Caco-2 (cell line): ENCODE data around the gene DYNC2H1. TPM values are rescaled to one million over a fixed set of nuclear protein-coding genes. Genes with fewer than 3 reads are reported as not detected.

ENCODE experiments used
- BruUV-seq: library from RNA; stranded (reverse); fragments of 400-500 nt; replicated peaks from 2 replicates; lab custom pipeline; 2021; lab: Mats Ljungman, UMichigan
- CTCF ChIA-PET: fragments of 300-600 bp; sonication (Branson Sonifier 250); formaldehyde crosslinking; loops from one replicate; lab custom pipeline; 2022; ENCODE audit warnings: antibody characterized with exemption; lab: Charles Lee
- POLR2A ChIA-PET: fragments of 300-600 bp; sonication (Branson Sonifier 250); formaldehyde crosslinking; loops from one replicate; lab custom pipeline; 2022; ENCODE audit warnings: antibody characterized with exemption; lab: Charles Lee
- DNase-seq, 2 experiments: peaks; one replicate each; pipeline versions ENCODE4 v3.0.0 to v3.0.0-alpha.2; 2020 to 2022
- H3K27me3 ChIP-seq: replicated peaks from 2 replicates; pipeline ENCODE4 v1.6.0; 2011; ENCODE audit warnings: low read length; ENCODE audit not compliant: control insufficient read depth, insufficient read depth
- H3K36me3 ChIP-seq: 2 replicates; pipeline ENCODE4 v1.5.1; 2011; ENCODE audit warnings: low read length; ENCODE audit not compliant: control insufficient read depth, insufficient read depth
- H3K4me1 ChIP-seq: fragments of 250-450 bp; sonication (Bioruptor Pico); 2 replicates; pipeline ENCODE4 v1.5.1; 2020; ENCODE audit warnings: mild to moderate bottlenecking
- H3K4me3 ChIP-seq: 2 replicates; pipeline ENCODE4 v1.5.1; 2011; ENCODE audit warnings: low read depth, mild to moderate bottlenecking, control low read depth, low read length
- H3K9me3 ChIP-seq: fragments of 250-450 bp; sonication (Bioruptor Pico); 2 replicates; pipeline ENCODE4 v1.5.1; 2020; ENCODE audit warnings: mild to moderate bottlenecking, moderate library complexity
- H3K27ac Mint-ChIP-seq: one replicate; pipeline ENCODE4 v1.8.0; 2022; ENCODE audit warnings: mixed read lengths; ENCODE audit not compliant: unreplicated experiment
- H3K27me3 Mint-ChIP-seq: one replicate; pipeline ENCODE4 v1.8.0; 2022; ENCODE audit warnings: mixed read lengths; ENCODE audit not compliant: insufficient read depth, unreplicated experiment
- H3K36me3 Mint-ChIP-seq: one replicate; pipeline ENCODE4 v1.8.0; 2022; ENCODE audit warnings: mild to moderate bottlenecking, mixed read lengths; ENCODE audit not compliant: insufficient read depth, unreplicated experiment
- H3K4me1 Mint-ChIP-seq: one replicate; pipeline ENCODE4 v1.8.0; 2022; ENCODE audit warnings: low read depth, mixed read lengths; ENCODE audit not compliant: unreplicated experiment
- H3K4me3 Mint-ChIP-seq: one replicate; pipeline ENCODE4 v1.8.0; 2022; ENCODE audit warnings: mild to moderate bottlenecking, moderate library complexity, mixed read lengths; ENCODE audit not compliant: unreplicated experiment
- H3K9me3 Mint-ChIP-seq: one replicate; pipeline ENCODE4 v1.8.0; 2022; ENCODE audit warnings: mixed read lengths; ENCODE audit not compliant: unreplicated experiment
- CTCF ChIP-seq, 2 experiments: fragments of 200-600 bp in 1 of 2; IDR thresholded peaks; 1 replicate in 1 of 2; 2 replicates in 1 of 2; pipeline versions ENCODE4 v1.5.1 to v1.8.0; 2011 to 2022; ENCODE audit warnings: antibody characterized with exemption in 1 of 2, control low read depth in 1 of 2, inconsistent platforms in 1 of 2, low read depth in 1 of 2, low read length in 1 of 2, mild to moderate bottlenecking in 1 of 2, moderate library complexity in 1 of 2; ENCODE audit not compliant: insufficient read depth in 1 of 2, severe bottlenecking in 1 of 2, unreplicated experiment in 1 of 2
- intact Hi-C: fragments of 100-400 bp; cut with micrococcal nuclease; formaldehyde crosslinking; loops from one replicate; pipeline ENCODE4 v1.10.0; 2022; ENCODE audit not compliant: unreplicated experiment
- total RNA-seq: library from RNA; stranded (reverse); gene quantifications from 2 replicates; pipeline ENCODE4 v1.2.3, GENCODE V29; 2022

Gene DYNC2H1
- total RNA-seq, 1 experiment from 2014 or later, result 6.5 TPM

- intact Hi-C loops, result no loop called here
Observed at GRCh38 chr11:103111400-103111799, 2.2 kb downstream of the DYNC2H1 start.

GRCh38 chr11:103112364-103112763 lies 3.1 kb downstream of the DYNC2H1 start:
- H3K27ac Mint-ChIP-seq, result no peak overlapping the region
- CTCF ChIA-PET, result no interaction called here

More at GRCh38 chr11:103111400-103111799, 2.2 kb downstream of the DYNC2H1 start:
- peaks cover 7% of the 10 kb centered on the region for H3K36me3 Mint-ChIP-seq
- ChIA-PET CTCF (no interaction called here), POLR2A (no interaction called here)
- no peaks in the 10 kb centered on the region for H3K27me3 Mint-ChIP-seq
- Histone ChIP-seq H3K9me3 (no peaks in the 10 kb centered on the region), H3K36me3 (no peaks in the 10 kb centered on the region), H3K27me3 (no peaks in the 10 kb centered on the region), H3K4me1 (peaks cover 4% of the 10 kb centered on the region; the same call in 1 of the 2 replicates), H3K4me3 (no peak overlapping the region)
- no peak for DNase-seq
- TF ChIP-seq CTCF (IDR thresholded peaks at IDR 0.05; ENCODE audit: insufficient read depth in 1 of 2, low read depth in 1 of 2, low read length in 1 of 2, severe bottlenecking in 1 of 2, unreplicated experiment in 1 of 2), result no peak
- H3K9me3 Mint-ChIP-seq, result no peaks in the 10 kb centered on the region
- no TSS peak for BruUV-seq
- H3K4me1 Mint-ChIP-seq, result no peaks in the 10 kb centered on the region
- no peak overlapping the region for H3K27ac Mint-ChIP-seq
- no peak overlapping the region for H3K4me3 Mint-ChIP-seq

GRCh38 chr11:103114836-103115235 lies 5.6 kb downstream of the DYNC2H1 start:
- H3K9me3 Mint-ChIP-seq, result no peaks in the 10 kb centered on the region
- no peaks in the 10 kb centered on the region for H3K36me3 ChIP-seq
- H3K9me3 ChIP-seq, result no peaks in the 10 kb centered on the region
- CTCF ChIA-PET, result no interaction called here
- DNase-seq, result no peak
- BruUV-seq, result no TSS peak
- TF ChIP-seq CTCF (IDR thresholded peaks at IDR 0.05; ENCODE audit: insufficient read depth in 1 of 2, low read depth in 1 of 2, low read length in 1 of 2, severe bottlenecking in 1 of 2, unreplicated experiment in 1 of 2), result no peak
- POLR2A ChIA-PET, result no interaction called here
- no peak overlapping the region for H3K27ac Mint-ChIP-seq
- H3K27me3 ChIP-seq, result no peaks in the 10 kb centered on the region
- H3K4me1 ChIP-seq, result peaks cover 3% of the 10 kb centered on the region; the same call in 1 of the 2 replicates
- no peak overlapping the region for H3K4me3 Mint-ChIP-seq
- no peaks in the 10 kb centered on the region for H3K4me1 Mint-ChIP-seq
- no peaks in the 10 kb centered on the region for H3K36me3 Mint-ChIP-seq
- intact Hi-C loops, result no loop called here
- H3K4me3 ChIP-seq, result no peak overlapping the region
- H3K27me3 Mint-ChIP-seq, result no peaks in the 10 kb centered on the region

More at GRCh38 chr11:103112364-103112763, 3.1 kb downstream of the DYNC2H1 start:
- no peak overlapping the region for H3K4me3 Mint-ChIP-seq
- no TSS peak for BruUV-seq
- intact Hi-C loops, result no loop called here
- no peak for TF ChIP-seq CTCF (IDR thresholded peaks at IDR 0.05; ENCODE audit: insufficient read depth in 1 of 2, low read depth in 1 of 2, low read length in 1 of 2, severe bottlenecking in 1 of 2, unreplicated experiment in 1 of 2)
- Histone ChIP-seq H3K4me1 (peaks cover 4% of the 10 kb centered on the region; the same call in 1 of the 2 replicates), H3K27me3 (no peaks in the 10 kb centered on the region), H3K36me3 (no peaks in the 10 kb centered on the region), H3K9me3 (no peaks in the 10 kb centered on the region), H3K4me3 (no peak overlapping the region)
- H3K4me1 Mint-ChIP-seq, result no peaks in the 10 kb centered on the region
- H3K9me3 Mint-ChIP-seq, result no peaks in the 10 kb centered on the region
- POLR2A ChIA-PET, result no interaction called here
- H3K27me3 Mint-ChIP-seq, result no peaks in the 10 kb centered on the region
- no peak for DNase-seq
- peaks cover 7% of the 10 kb centered on the region for H3K36me3 Mint-ChIP-seq
